K562 (cell line): Measurements from ENCODE around the gene MTRFR. TPM values are rescaled to one million over a fixed set of nuclear protein-coding genes. Genes with fewer than 3 reads are reported as not detected.

Source experiments
- ATAC-seq: fragments of 200-7000 bp; cut with Tn5 transposase; 3 replicates; pipeline ENCODE4 v1.9.1; 2020; ENCODE audit warnings: moderate library complexity
- BruUV-seq: library from RNA; stranded (reverse); fragments of 400-500 nt; replicated peaks from 2 replicates; lab custom pipeline; 2021; lab: Mats Ljungman, UMichigan
- CTCF ChIA-PET: fragments of 300-600 bp; formaldehyde crosslinking; extraction: SDS; loops from one replicate; lab custom pipeline; 2021; ENCODE audit warnings: low intra/inter-chr PET ratio; lab: Yijun Ruan, JAX
- POLR2A ChIA-PET: fragments of 300-600, 350-650 bp; sonication (Branson Sonifier 250); formaldehyde crosslinking; extraction: SDS; loops from one replicate; lab custom pipeline; 2021; ENCODE audit warnings: antibody characterized with exemption, inconsistent platforms; lab: Yijun Ruan, JAX
- DNase-seq, 4 experiments: peaks; one replicate each; pipeline versions ENCODE4 v3.0.0 to v3.0.0-alpha.2; 2011 to 2018; ENCODE audit warnings: low spot score in 3 of 4, mixed read lengths in 3 of 4; ENCODE audit errors: extremely low read depth in 1 of 4
- FAIRE-seq: peaks from 2 replicates; lab custom pipeline; 2011; peaks lifted over from hg19 to GRCh38; lab: Jason Lieb, UNC
- H2AFZ ChIP-seq: 2 replicates; pipeline ENCODE4 v1.6.0; 2011; ENCODE audit warnings: low read depth, low read length, control low read depth, inconsistent platforms
- H3K27ac ChIP-seq: fragments of 200-600 bp; 3 replicates; pipeline ENCODE4 v1.8.0; 2011; ENCODE audit warnings: low read depth, mild to moderate bottlenecking, control low read depth, inconsistent platforms, low read length, moderate library complexity, mixed read lengths; ENCODE audit errors: extremely low read depth
- H3K27me3 ChIP-seq, 2 experiments: fragments of 300-600 bp in 1 of 2; 2 replicates in 1 of 2; 3 replicates in 1 of 2; pipeline versions ENCODE4 v1.6.0 to v1.8.0; 2011; ENCODE audit warnings: inconsistent platforms in 2 of 2, low read length in 2 of 2, mild to moderate bottlenecking in 1 of 2, mixed read lengths in 1 of 2, moderate library complexity in 1 of 2; ENCODE audit not compliant: control insufficient read depth in 2 of 2, insufficient read depth in 2 of 2
- H3K36me3 ChIP-seq: fragments of 300-600 bp; 3 replicates; pipeline ENCODE4 v1.8.0; 2011; ENCODE audit warnings: mild to moderate bottlenecking, low read length, inconsistent platforms; ENCODE audit not compliant: control insufficient read depth, insufficient read depth
- H3K4me1 ChIP-seq, 2 experiments: fragments of 200-600 bp in 1 of 2; replicated peaks in 1 of 2; 2 replicates in 1 of 2; 3 replicates in 1 of 2; pipeline versions ENCODE4 v1.5.1 to v1.8.0; 2011; ENCODE audit warnings: inconsistent platforms in 2 of 2, low read length in 2 of 2, mild to moderate bottlenecking in 1 of 2, mixed read lengths in 1 of 2, moderate library complexity in 1 of 2; ENCODE audit not compliant: control insufficient read depth in 2 of 2, insufficient read depth in 2 of 2
- H3K4me2 ChIP-seq: 2 replicates; pipeline ENCODE4 v1.6.1; 2011; ENCODE audit warnings: low read length, control low read depth, inconsistent platforms, mixed read lengths; ENCODE audit not compliant: insufficient read depth
- H3K4me3 ChIP-seq: fragments of 200-600 bp; sonication (generic), shearing (Covaris generic); 2 replicates; pipeline ENCODE4 v1.5.1; 2016; ENCODE audit warnings: control low read depth, inconsistent platforms
- H3K79me2 ChIP-seq: fragments of 200-600 bp; 3 replicates; pipeline ENCODE4 v1.8.0; 2011; ENCODE audit warnings: low read length, inconsistent platforms; ENCODE audit not compliant: control insufficient read depth, insufficient read depth
- H3K9ac ChIP-seq, 2 experiments: 2 replicates each; pipeline versions ENCODE4 v1.6.0 to v1.6.1; 2011; ENCODE audit warnings: low read depth in 2 of 2, low read length in 2 of 2, control low read depth in 1 of 2, inconsistent platforms in 1 of 2, mild to moderate bottlenecking in 1 of 2, mixed read lengths in 1 of 2; ENCODE audit not compliant: insufficient read depth in 1 of 2
- H3K9me1 ChIP-seq: one replicate; pipeline ENCODE4 v1.6.0; 2011; ENCODE audit warnings: inconsistent platforms, mild to moderate bottlenecking, low read length, moderate library complexity; ENCODE audit not compliant: control insufficient read depth, insufficient read depth
- H3K9me3 ChIP-seq: replicated peaks from 2 replicates; pipeline ENCODE4 v1.5.1; 2011; ENCODE audit warnings: low read depth, low read length, inconsistent platforms; ENCODE audit not compliant: control insufficient read depth, insufficient read depth
- H4K20me1 ChIP-seq: replicated peaks from 2 replicates; pipeline ENCODE4 v1.6.1; 2011; ENCODE audit warnings: low read length, inconsistent platforms, mixed read lengths; ENCODE audit not compliant: control insufficient read depth, insufficient read depth
- C11orf30 ChIP-seq: fragments of 450-650 bp; IDR thresholded peaks from 2 replicates; pipeline ENCODE4 v1.6.1; 2016; ENCODE audit warnings: low read depth, mild to moderate bottlenecking
- EGR1 ChIP-seq: fragments of 450-650 bp; conservative IDR thresholded peaks from 2 replicates; pipeline ENCODE4 v1.6.1; 2017; ENCODE audit warnings: mild to moderate bottlenecking
- FOXJ2 ChIP-seq: fragments of 200-800 bp; sonication (Bioruptor generic); IDR thresholded peaks from 2 replicates; pipeline ENCODE4 v1.6.1; 2016; ENCODE audit warnings: missing genetic modification characterization, missing compliant biosample characterization
- GABPA ChIP-seq: fragments of 200-800 bp; sonication (Bioruptor generic); conservative IDR thresholded peaks from 2 replicates; pipeline ENCODE4 v1.6.1; 2016; ENCODE audit warnings: low read depth, missing genetic modification characterization, missing compliant biosample characterization
- HIVEP1 ChIP-seq: fragments of 250-450 bp; sonication (Bioruptor Pico); IDR thresholded peaks from 2 replicates; pipeline ENCODE4 v1.4.0; 2020; ENCODE audit warnings: mild to moderate bottlenecking
- HMGN3 ChIP-seq: IDR thresholded peaks from 2 replicates; pipeline ENCODE4 v1.6.1; 2011; ENCODE audit warnings: borderline replicate concordance, low read depth, mild to moderate bottlenecking, mixed read lengths, low read length; ENCODE audit not compliant: insufficient read length; ENCODE audit errors: extremely low read depth
- SMARCE1 ChIP-seq: fragments of 450-650 bp; IDR thresholded peaks from 2 replicates; pipeline ENCODE4 v1.7.1; 2016; ENCODE audit warnings: mild to moderate bottlenecking
- SRSF9 ChIP-seq: fragments of 200-400 bp; formaldehyde crosslinking; IDR thresholded peaks from 2 replicates; pipeline ENCODE4 v1.6.1; 2017; ENCODE audit warnings: low read depth, low read length, borderline replicate concordance
- TFE3 ChIP-seq: fragments of 450-650 bp; formaldehyde crosslinking; IDR thresholded peaks from 2 replicates; pipeline ENCODE4 v1.4.0; 2020; ENCODE audit warnings: mild to moderate bottlenecking, mixed read lengths
- THRAP3 ChIP-seq: fragments of 450-650 bp; IDR thresholded peaks from 2 replicates; pipeline ENCODE4 v1.6.1; 2016; ENCODE audit warnings: mild to moderate bottlenecking, inconsistent platforms, borderline replicate concordance
- ZNF639 ChIP-seq, 2 experiments: fragments of 200-800 bp in 1 of 2; sonication (Bioruptor generic) in 1 of 2; sonication (generic) in 1 of 2; formaldehyde crosslinking in 1 of 2; IDR thresholded peaks in 1 of 2; conservative IDR thresholded peaks in 1 of 2; 2 replicates each; pipeline versions ENCODE4 v1.5.0 to v1.6.1; 2016 to 2020; ENCODE audit warnings: missing compliant biosample characterization in 1 of 2, missing genetic modification characterization in 1 of 2, missing genetic modification reagents in 1 of 2
- ZNF707 ChIP-seq: fragments of 250-450 bp; sonication (Bioruptor Pico); conservative IDR thresholded peaks from 2 replicates; pipeline ENCODE4 v1.8.0; 2022; ENCODE audit warnings: inconsistent platforms, mild to moderate bottlenecking, moderate library complexity
- WGBS: fragments of 100-300 bp; shearing (Covaris generic); methylation state at CpG from one replicate; pipeline ENCODE4 v1.1.6; 2016; ENCODE audit warnings: low coverage, mixed read lengths; ENCODE audit not compliant: insufficient coverage; ENCODE audit errors: missing lambda C conversion rate; 5-methylcytosine and 5-hydroxymethylcytosine counted together
- in situ Hi-C: fragments of 300-500 bp; cut with MboI; formaldehyde crosslinking; loops from 4 replicates; pipeline ENCODE4 v1.15.0; 2018; ENCODE audit warnings: inconsistent platforms, mixed read lengths
- intact Hi-C: fragments of 100-400 bp; cut with micrococcal nuclease; formaldehyde crosslinking; loops from 2 replicates; pipeline ENCODE4 v1.14.2; 2022
- polyA plus RNA-seq, 8 experiments: library from polyadenylated mRNA; depleted of rRNA in 4 of 8; stranded (reverse) in 5 of 8; unstranded in 3 of 8; fragments of >200 nt; fragmentation: Nextera tagmentation in 2 of 8; fragmentation: Illumina TruSeq in 1 of 8; extraction: Ambion mirVana in 2 of 8; extraction: Trizol in 1 of 8; gene quantifications; 2 replicates each; pipeline versions ENCODE4 v1.2.1 to v1.2.3, GENCODE V29; 2011 to 2014; ENCODE audit warnings: inconsistent platforms in 1 of 8, missing spikeins in 1 of 8
- total RNA-seq, 7 experiments: library from RNA; depleted of rRNA in 6 of 7; stranded (reverse); fragments of >200 nt in 6 of 7; fragmentation: Illumina TruSeq in 2 of 7; extraction: Trizol in 2 of 7; gene quantifications; 2 replicates each; pipeline versions ENCODE4 v1.2.1 to v1.2.3, GENCODE V29; 2011 to 2021; ENCODE audit warnings: low replicate concordance in 1 of 7

The MTRFR gene
- total and polyA plus RNA-seq, 9 of the 15 experiments (the other 6 are each of a cell fraction or from before 2014, with no cell fraction given) = 16.7 to 55.6 (median 34.7) TPM

- POLR2A ChIA-PET = interaction anchor here (0.8 kb wide), 1 partner anchor 10 kb away, joined by 3 read pairs; no protein-coding TSS in a partner anchor
- peaks cover 90% of the 10 kb centered on the region for H3K36me3 ChIP-seq
- H3K27me3 ChIP-seq = no peaks in the 10 kb centered on the region
- no peak for DNase-seq
- no peaks in the 10 kb centered on the region for H4K20me1 ChIP-seq
- no peaks in the 10 kb centered on the region for H3K9me3 ChIP-seq
- in situ Hi-C loops (no loop called here), intact Hi-C loops (no loop called here)
- H3K4me1 ChIP-seq = no peaks in the 10 kb centered on the region
- FAIRE-seq = no peak
- CTCF ChIA-PET = no interaction called here
- WGBS = 82% methylated on average over 3 of the region's 3 CpGs
- BruUV-seq = no TSS peak
- no peak overlapping the region for H3K4me3 ChIP-seq
- peak; percentile 85 for TF ChIP-seq FOXJ2 (tag)
- TF ChIP-seq TFE3 (CRISPR knock-in tag) = peak; percentile 29; the same call in 1 of the 2 replicates
- no peak for TF ChIP-seq SMARCE1
- H3K9me1 ChIP-seq = no peaks in the 10 kb centered on the region
- no peak overlapping the region for H3K27ac ChIP-seq
- no peak overlapping the region for H3K4me2 ChIP-seq
- no peak; the same call in 2 of the 3 replicates for ATAC-seq
- no peaks in the 10 kb centered on the region for H3K79me2 ChIP-seq
- no peak overlapping the region for H2AFZ ChIP-seq
- H3K9ac ChIP-seq = no peak overlapping the region
These were observed 71.9 kb downstream of the MTRFR start for GRCh38 chr12:123305136-123305535.

- Histone ChIP-seq H3K4me3 (no peak overlapping the region), H3K36me3 (peaks cover 93% of the 10 kb centered on the region), H2AFZ (no peak overlapping the region), H3K9me1 (no peaks in the 10 kb centered on the region), H3K27me3 (no peaks in the 10 kb centered on the region), H3K4me2 (no peak overlapping the region), H4K20me1 (no peaks in the 10 kb centered on the region), H3K9me3 (no peaks in the 10 kb centered on the region), H3K79me2 (no peaks in the 10 kb centered on the region), H3K4me1 (no peaks in the 10 kb centered on the region), H3K9ac (no peak overlapping the region), H3K27ac (no peak overlapping the region)
- ChIA-PET CTCF (no interaction called here), POLR2A (interaction anchor here (0.9 kb wide), 1 partner anchor 9 kb away, joined by 3 read pairs; no protein-coding TSS in a partner anchor)
- ATAC-seq (no peak), FAIRE-seq (no peak), DNase-seq (no peak)
- no TSS peak for BruUV-seq
- 88% methylated on average over 3 of the region's 3 CpGs for WGBS
- intact Hi-C loops (no loop called here), in situ Hi-C loops (no loop called here)
- TF ChIP-seq ZNF639 (CRISPR knock-in tag; conservative IDR thresholded peaks at IDR 0.05 in 1 of 2, IDR thresholded peaks at IDR 0.05 in 1 of 2) (no peak), C11orf30 (no peak), ZNF707 (CRISPR knock-in tag) (no peak), HIVEP1 (no peak), THRAP3 (no peak), SRSF9 (no peak), GABPA (tag) (no peak), HMGN3 (no peak), EGR1 (no peak)
These were observed 73.0 kb downstream of the MTRFR start for GRCh38 chr12:123306200-123306599.
